SJSA1 (cell line): ENCODE data around the gene SLC44A1. TPM values are rescaled to one million over a fixed set of nuclear protein-coding genes. Genes with fewer than 3 reads are reported as not detected.

ENCODE experiments used
- DNase-seq, 2 experiments: peaks; one replicate each; pipeline ENCODE4 v3.0.0-alpha.2; 2015 to 2020; ENCODE audit warnings: low spot score in 2 of 2, low read depth in 1 of 2
- H3K27ac ChIP-seq: fragments of 250-450 bp; sonication (Bioruptor Pico); 2 replicates; pipeline ENCODE4 v1.5.1; 2020; ENCODE audit warnings: mild to moderate bottlenecking, moderate library complexity
- H3K27me3 ChIP-seq: fragments of 250-450 bp; sonication (Bioruptor Pico); replicated peaks from 2 replicates; pipeline ENCODE4 v1.5.1; 2020; ENCODE audit warnings: mild to moderate bottlenecking, moderate library complexity
- H3K36me3 ChIP-seq: fragments of 250-450 bp; sonication (Bioruptor Pico); 2 replicates; pipeline ENCODE4 v1.5.1; 2020; ENCODE audit warnings: mild to moderate bottlenecking
- H3K4me1 ChIP-seq: fragments of 250-450 bp; sonication (Bioruptor Pico); replicated peaks from 2 replicates; pipeline ENCODE4 v1.6.1; 2021; ENCODE audit warnings: mild to moderate bottlenecking
- H3K4me3 ChIP-seq: fragments of 250-450 bp; sonication (Bioruptor Pico); 2 replicates; pipeline ENCODE4 v1.5.1; 2020; ENCODE audit warnings: mild to moderate bottlenecking
- H3K9me3 ChIP-seq: fragments of 250-450 bp; sonication (Bioruptor Pico); replicated peaks from 2 replicates; pipeline ENCODE4 v1.5.1; 2020; ENCODE audit warnings: mild to moderate bottlenecking
- total RNA-seq: library from RNA; depleted of rRNA; stranded (reverse); fragments of >200 nt; shearing (Covaris generic); gene quantifications from 2 replicates; pipeline ENCODE4 v1.2.3, GENCODE V29; 2014

Gene SLC44A1
- total RNA-seq, 1 experiment from 2014 or later: 59.1 TPM

DNA sequence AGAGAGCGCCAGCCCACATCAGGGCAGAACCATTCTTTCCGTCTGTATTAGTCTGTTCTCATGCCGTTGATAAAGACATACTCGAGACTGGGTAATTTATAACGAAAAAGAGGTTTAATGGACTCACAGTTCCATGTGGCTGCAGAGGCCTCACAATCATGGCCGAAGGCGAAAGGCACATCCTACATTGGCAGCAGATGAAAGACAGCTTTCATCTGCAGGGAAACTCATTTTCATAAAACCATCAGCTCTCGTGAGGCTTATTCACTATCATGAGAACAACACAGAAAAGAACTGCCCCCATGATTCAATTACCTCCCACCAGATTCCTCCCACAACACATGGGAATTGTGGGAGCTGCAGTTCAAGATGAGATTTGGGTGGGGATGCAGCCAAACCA lies 198.7 kb downstream of the SLC44A1 start:
- Histone ChIP-seq H3K36me3 (no peaks in the 10 kb centered on the region; the same call in 1 of the 2 replicates), H3K4me3 (no peak overlapping the region), H3K4me1 (no peaks in the 10 kb centered on the region; the same call in none of the 2 replicates), H3K27me3 (no peaks in the 10 kb centered on the region), H3K9me3 (no peaks in the 10 kb centered on the region), H3K27ac (no peak overlapping the region)
- no peak for DNase-seq

DNA sequence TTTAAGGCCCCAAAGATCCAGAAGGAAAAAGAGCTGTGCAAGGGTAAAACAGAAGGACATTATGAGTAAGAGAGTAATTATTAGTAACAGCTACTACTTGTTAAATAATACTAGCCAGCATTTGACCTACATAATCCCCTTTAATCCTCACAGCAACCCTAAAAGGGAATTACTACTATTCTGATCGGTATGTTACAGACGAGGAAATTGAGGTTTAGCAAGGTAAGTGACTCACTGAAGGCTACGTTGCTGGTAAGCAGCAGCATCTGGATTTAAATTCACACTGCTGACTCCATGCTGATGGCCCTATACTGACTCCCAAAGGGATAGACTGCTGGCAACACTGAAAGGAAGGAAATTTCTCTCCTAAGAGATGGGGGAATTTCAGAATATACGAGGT lies 199.7 kb downstream of the SLC44A1 start:
- Histone ChIP-seq H3K36me3 (no peaks in the 10 kb centered on the region; the same call in 1 of the 2 replicates), H3K27me3 (no peaks in the 10 kb centered on the region), H3K4me1 (no peaks in the 10 kb centered on the region; the same call in none of the 2 replicates), H3K4me3 (no peak overlapping the region), H3K9me3 (no peaks in the 10 kb centered on the region), H3K27ac (no peak overlapping the region)
- DNase-seq: no peak

DNA sequence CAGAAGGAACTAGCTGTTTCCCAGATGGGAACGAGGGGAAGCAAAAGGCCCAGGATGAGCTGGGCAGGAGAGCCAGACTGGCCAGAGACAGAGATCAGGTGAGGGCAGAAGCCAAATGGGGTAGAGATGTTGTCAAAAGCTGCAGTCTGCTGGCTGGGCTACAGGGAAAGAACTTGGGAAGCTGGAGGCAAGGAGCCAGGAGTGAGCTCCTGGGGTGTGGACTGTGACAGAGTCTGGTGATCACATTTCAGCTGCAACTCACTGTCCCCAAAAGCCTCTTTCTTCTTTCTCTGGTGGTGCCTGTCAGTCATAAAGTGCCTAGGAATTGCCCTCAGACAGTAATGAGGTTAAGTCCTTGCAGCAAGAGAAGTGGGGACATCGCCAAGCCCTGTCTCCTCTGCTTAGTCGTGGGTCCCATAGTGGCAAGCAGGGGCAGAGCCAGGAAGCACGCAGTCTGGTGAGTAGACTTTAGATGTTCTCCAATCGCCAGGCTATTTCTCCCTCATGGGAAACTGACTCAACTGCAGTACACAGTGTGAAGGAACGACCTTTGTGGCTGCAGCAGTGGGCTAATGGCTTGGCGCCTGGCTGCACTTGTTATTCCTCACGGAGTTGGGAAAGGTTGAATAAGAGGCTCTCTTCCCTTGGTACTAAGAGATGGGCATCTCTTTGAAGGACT lies 200.9 kb downstream of the SLC44A1 start:
- H3K4me1 ChIP-seq: no peaks in the 10 kb centered on the region; the same call in none of the 2 replicates
- DNase-seq: no peak
- no peaks in the 10 kb centered on the region for H3K9me3 ChIP-seq
- no peak overlapping the region for H3K4me3 ChIP-seq
- H3K36me3 ChIP-seq: no peaks in the 10 kb centered on the region; the same call in 1 of the 2 replicates
- no peak overlapping the region for H3K27ac ChIP-seq
- no peaks in the 10 kb centered on the region for H3K27me3 ChIP-seq

DNA sequence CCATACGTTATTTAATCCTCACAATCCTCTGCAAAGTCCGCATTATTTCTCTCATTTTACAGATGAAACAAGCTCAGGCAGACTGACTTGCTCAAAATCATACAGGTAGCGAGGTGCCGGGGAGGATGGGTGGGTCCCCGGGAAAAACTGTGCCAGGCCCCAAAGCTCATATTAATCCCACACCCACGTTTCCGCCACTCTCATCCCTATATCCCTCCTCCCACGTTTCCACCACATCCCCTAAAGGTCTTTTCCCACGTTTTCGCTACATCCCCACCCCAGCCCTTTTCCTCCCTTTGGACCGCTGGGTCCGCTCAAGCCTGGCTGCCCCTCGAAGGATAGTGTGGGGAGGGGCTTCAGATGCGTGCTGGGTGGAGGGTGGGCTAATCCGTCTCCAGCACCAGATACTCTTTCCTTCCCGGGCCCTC lies 202.9 kb downstream of the SLC44A1 start:
- H3K4me1 ChIP-seq: peaks cover 15% of the 10 kb centered on the region
- no peak for DNase-seq
- H3K27me3 ChIP-seq: no peaks in the 10 kb centered on the region
- peak overlapping the region; percentile 65 for H3K27ac ChIP-seq
- H3K36me3 ChIP-seq: no peaks in the 10 kb centered on the region; the same call in 1 of the 2 replicates
- no peaks in the 10 kb centered on the region for H3K9me3 ChIP-seq
- H3K4me3 ChIP-seq: peak overlapping the region; percentile 70

DNA sequence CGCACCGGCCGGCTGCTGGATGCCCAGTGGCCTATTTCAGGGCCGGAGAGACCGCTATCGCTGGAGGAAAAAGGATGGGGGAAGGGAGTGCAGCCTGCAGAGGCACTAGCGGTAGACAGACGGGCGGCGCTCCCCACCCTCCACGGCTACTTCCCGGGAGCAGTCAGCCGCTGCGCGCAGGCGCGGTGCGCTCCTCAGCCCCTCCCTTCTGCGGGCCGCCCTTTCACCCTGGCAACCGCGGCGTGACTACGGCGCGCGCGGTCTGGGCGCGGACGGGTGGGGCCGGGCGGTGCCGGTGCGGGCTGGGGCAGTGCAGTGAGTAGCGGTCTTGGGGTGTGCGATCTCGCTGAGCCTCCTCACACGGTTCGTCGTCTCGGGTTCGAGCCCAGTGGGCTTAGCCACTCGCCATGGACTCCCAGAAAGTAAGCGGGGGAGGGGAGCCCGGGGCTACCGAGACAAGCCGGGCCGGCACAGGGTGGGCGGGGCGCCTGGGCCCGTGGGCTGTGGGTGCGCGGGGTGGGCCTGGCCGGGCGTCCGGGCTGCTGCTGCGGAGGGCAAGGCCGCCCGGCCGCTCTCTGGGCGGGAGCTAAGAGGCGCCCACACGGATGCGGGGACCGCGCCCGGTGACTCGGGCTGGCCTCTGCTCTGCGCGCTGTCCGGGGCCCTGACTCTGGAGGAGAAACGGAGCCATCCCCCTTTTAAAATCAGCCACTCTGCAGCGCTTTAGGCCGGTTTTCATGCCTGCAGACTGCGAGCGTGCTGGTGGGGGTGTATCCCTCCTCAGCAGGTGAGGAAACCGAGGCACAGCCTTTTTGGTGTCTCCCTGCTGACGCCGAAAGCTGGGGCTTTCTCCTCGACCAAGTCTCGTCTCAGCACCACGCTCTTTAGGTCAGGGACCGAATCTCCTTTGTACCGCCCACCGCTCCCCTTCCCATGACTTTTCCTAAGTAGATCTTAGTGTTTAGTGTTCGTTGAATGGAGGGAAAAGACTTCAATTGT lies 203.7 kb downstream of the SLC44A1 start, which contains the start of gene FSD1L:
Gene FSD1L, plus strand, starts transcription at position 221 of the 999 bp plus-strand sequence. Its CDS starts 187 bp downstream, at position 408.
- Histone ChIP-seq H3K4me3 (peak within 1 kb of the TSS; percentile 70), H3K36me3 (no peaks in the 10 kb centered on the region; the same call in 1 of the 2 replicates), H3K27me3 (no peaks in the 10 kb centered on the region), H3K4me1 (peaks cover 15% of the 10 kb centered on the region), H3K9me3 (no peaks in the 10 kb centered on the region), H3K27ac (peak within 1 kb of the TSS; percentile 65)
- peak; percentile 88 to 95 for DNase-seq

DNA sequence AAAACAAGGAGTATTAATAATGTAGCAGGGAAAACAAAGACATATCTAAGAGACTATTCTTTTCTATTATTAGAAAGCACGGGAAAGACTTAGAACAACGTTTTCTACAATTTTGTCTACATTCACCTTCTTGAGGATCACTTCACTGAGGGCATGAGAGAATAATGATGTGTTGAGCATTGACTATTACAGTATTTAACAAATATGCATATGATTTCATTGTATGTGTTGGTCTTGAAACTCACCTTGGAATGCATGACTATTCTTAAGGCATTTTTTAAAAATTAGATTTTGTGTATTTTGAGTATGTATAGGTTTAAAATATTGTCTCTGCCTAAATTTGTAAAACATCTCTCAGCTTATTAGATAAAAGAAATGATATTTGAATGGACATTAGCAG lies 204.6 kb downstream of the SLC44A1 start:
- H3K27me3 ChIP-seq: no peaks in the 10 kb centered on the region
- no peaks in the 10 kb centered on the region for H3K9me3 ChIP-seq
- no peaks in the 10 kb centered on the region; the same call in 1 of the 2 replicates for H3K36me3 ChIP-seq
- H3K4me1 ChIP-seq: peaks cover 15% of the 10 kb centered on the region
- no peak for DNase-seq
- peak overlapping the region; percentile 65; the same call in 1 of the 2 replicates for H3K27ac ChIP-seq
- peak overlapping the region; percentile 70 for H3K4me3 ChIP-seq

DNA sequence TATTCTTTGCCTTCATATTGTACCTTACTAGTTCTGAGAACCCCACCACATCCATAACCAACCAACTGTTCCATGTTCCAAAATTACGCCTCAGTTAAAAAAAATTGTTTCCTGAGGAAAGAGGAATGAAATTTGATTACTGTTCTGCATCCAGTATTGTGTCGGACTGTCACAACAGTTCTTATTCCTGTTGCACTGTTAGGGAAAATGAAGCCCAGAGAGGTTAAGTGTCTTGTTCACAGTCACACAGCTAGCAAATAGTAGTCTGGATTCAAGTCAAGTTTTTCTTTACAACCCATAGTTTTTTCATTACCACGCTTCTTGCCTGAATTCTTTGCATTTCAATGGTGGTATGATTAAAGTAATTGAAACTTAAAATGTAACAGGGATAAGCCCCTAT lies 207.7 kb downstream of the SLC44A1 start:
- peaks cover 15% of the 10 kb centered on the region for H3K4me1 ChIP-seq
- H3K9me3 ChIP-seq: no peaks in the 10 kb centered on the region
- DNase-seq: no peak
- no peak overlapping the region for H3K27ac ChIP-seq
- no peaks in the 10 kb centered on the region; the same call in 1 of the 2 replicates for H3K36me3 ChIP-seq
- H3K4me3 ChIP-seq: no peak overlapping the region
- H3K27me3 ChIP-seq: no peaks in the 10 kb centered on the region

DNA sequence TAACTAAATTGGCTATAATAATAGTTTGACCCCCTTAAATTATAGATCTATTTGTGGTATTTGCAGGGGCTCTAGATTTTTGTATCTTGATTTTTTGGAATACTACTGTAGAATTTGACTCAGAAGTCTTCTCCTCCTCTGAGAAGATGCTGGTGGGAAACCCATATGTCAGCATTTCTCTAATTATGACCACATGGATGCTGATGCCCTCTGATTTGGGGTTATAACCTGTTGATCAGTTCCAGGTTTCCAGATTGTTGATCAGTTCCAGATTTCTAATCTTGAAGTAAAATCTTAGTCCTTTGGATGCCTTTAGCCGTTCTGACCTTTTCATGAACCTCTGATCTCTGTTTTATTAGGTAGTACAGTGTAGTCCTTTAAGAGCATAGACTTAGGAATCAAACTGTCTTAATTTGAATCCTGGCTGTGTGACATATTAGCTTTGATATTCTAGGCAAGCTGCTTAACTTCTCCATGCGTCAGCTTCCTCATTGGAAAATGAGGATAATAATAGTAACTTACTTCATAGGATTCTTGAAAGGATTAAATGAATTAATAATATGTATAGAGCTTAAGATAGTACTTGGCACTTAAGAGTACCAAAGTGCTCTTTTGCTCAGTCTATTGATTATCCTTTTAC lies 211.5 kb downstream of the SLC44A1 start:
- H3K36me3 ChIP-seq: no peaks in the 10 kb centered on the region
- H3K27ac ChIP-seq: no peak overlapping the region
- no peaks in the 10 kb centered on the region for H3K9me3 ChIP-seq
- H3K27me3 ChIP-seq: no peaks in the 10 kb centered on the region
- no peak overlapping the region for H3K4me3 ChIP-seq
- peaks cover 11% of the 10 kb centered on the region for H3K4me1 ChIP-seq
- no peak for DNase-seq

DNA sequence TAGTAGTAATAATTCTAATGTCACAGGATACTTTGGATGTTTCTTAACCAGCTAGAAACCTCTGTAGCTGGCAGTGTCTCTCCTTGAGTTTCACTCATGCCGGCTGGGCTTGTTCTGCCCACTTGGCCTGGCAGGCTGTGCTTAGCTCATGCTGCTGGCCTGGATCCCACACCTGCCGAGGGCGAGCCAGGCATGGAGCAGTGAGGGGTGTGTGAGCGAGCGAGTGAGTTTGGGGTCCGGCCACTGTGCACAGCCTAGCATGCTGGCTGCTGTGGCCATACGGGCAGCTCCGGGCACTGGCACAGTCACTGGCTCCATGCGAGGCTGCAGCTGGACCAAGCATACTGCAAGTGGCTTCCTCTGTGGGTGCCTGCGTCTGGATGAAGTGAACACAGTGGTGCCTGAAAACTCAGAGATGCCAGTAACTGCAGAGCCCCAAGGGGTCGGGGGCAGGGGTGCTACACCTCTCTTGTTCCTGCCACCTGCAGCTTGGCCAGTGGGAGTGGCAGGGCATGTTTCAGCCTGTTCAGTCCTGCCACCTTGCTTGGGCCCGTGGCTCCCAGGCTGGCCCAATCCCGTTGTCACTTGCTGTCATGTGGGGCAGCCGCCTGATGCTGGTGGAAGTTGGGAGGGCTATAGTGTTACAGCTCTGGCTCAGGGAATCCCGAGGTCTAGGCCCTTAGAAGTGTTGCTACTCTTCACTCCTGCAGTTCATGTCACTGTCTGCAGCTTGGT lies 213.3 kb downstream of the SLC44A1 start:
- Histone ChIP-seq H3K4me1 (no peaks in the 10 kb centered on the region), H3K4me3 (no peak overlapping the region), H3K9me3 (no peaks in the 10 kb centered on the region), H3K27me3 (no peaks in the 10 kb centered on the region), H3K36me3 (no peaks in the 10 kb centered on the region), H3K27ac (no peak overlapping the region)
- no peak for DNase-seq

DNA sequence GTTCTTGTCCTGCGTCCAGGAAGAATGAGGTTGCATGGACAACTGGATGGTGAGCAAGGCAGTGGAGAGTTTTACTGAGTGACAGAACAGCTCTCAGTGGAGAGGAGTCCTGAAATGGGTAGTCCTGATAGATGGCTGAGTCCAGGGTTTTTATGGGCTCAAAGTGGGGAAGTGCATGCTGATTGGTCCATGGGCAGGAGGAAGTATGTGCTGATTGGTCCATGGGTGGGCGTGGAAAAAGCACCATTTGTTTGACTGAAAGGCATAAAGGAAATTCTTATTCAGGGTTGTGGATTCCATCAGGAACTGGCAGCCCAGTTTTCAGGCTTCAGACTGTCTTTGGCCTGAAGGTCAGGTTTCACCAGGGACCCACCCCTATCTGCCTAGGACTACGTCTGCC lies 214.0 kb downstream of the SLC44A1 start:
- H3K27ac ChIP-seq: no peak overlapping the region
- no peak overlapping the region for H3K4me3 ChIP-seq
- H3K9me3 ChIP-seq: no peaks in the 10 kb centered on the region
- H3K36me3 ChIP-seq: no peaks in the 10 kb centered on the region
- DNase-seq: no peak
- no peaks in the 10 kb centered on the region for H3K27me3 ChIP-seq
- no peaks in the 10 kb centered on the region for H3K4me1 ChIP-seq

DNA sequence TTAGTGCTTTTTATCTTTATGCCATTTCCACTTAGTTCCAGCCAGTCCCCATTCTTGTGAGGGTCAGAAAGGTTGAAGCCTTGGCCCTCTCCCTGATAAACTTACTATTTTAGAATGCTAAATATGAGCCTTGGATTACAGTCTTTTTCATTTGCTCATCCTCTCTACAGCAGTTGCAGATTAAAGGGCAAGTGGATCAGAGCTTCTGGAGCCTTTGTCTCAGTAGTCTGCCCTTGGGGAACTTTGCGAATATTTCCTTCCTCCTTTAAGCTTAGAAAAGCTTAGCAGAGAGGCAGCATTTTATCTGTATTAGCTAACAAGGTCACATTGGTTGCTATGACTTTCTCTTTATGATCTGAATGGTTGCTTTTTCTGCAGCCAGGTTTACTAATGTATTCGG lies 214.9 kb downstream of the SLC44A1 start:
- Histone ChIP-seq H3K27ac (no peak overlapping the region), H3K4me1 (no peaks in the 10 kb centered on the region), H3K9me3 (no peaks in the 10 kb centered on the region), H3K27me3 (no peaks in the 10 kb centered on the region), H3K36me3 (no peaks in the 10 kb centered on the region), H3K4me3 (no peak overlapping the region)
- no peak for DNase-seq

DNA sequence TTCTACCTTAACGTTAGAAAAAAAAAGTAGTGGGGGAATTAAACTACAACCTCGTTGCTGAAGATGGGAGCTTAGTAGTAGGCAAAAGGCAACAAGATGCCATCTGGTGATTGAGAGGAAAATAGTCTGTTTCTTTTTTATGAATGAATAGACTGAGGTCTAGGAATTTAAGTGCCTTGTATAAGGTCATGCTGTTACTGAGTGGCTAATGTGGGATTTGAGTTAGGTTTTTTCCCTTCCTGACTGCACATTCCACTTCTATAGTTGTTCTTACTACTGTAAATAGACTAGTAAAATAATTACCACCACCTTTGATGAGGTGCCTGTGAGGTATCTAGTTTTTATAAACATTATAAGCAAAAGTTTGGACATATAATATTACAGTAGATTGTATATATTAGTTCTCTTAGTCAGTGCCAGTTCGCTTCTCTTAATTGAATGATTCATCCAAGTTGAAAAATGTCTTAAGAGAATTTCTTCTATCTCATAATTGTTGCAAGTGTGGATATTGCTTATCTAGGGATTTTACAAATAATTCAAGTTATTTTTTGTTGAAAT lies 222.5 kb downstream of the SLC44A1 start:
- DNase-seq: peak in 1 of 2 experiments; percentile 13
- Histone ChIP-seq H3K4me3 (no peak overlapping the region), H3K27me3 (no peaks in the 10 kb centered on the region), H3K9me3 (no peaks in the 10 kb centered on the region), H3K36me3 (peaks cover 23% of the 10 kb centered on the region), H3K4me1 (peaks cover 4% of the 10 kb centered on the region; the same call in 1 of the 2 replicates), H3K27ac (no peak overlapping the region)
